GM12873 (cell line): Measurements from ENCODE around the gene ARHGEF7.

Experiments
- CTCF ChIP-seq: IDR thresholded peaks from 2 replicates; pipeline ENCODE4 v1.5.1; 2012; ENCODE audit warnings: low read depth, mild to moderate bottlenecking, moderate library complexity, low read length, control low read depth; ENCODE audit not compliant: insufficient read depth; ENCODE audit errors: missing control alignments

Gene ARHGEF7

GRCh38 chr13:111166882-111167675 lies 52.0 kb downstream of the ARHGEF7 start:
- no peak for TF ChIP-seq CTCF

- no peak for TF ChIP-seq CTCF
Observed at GRCh38 chr13:111168107-111168506, 53.0 kb downstream of the ARHGEF7 start.

DNA sequence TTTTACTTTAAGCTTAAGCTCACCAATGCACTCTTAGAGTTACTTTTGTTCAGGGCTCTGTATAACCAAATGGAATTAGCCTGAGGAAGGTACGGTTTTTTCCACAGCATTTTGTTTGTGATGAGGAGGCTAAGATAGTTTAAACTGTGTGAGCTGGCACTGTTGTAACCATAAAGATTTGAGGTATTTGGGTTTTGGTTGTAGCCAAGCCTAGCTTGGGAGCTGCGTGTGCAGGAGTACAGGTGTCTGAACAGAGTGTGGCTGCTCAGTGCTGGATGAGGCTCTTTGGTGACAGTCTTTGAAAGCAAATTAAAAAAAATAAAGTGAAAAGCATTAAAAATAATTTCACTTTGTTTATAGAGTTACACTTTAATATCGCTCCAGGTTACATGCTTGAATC lies 56.0 kb downstream of the ARHGEF7 start:
- no peak for TF ChIP-seq CTCF

GRCh38 chr13:111171629-111172028 lies 56.5 kb downstream of the ARHGEF7 start:
- TF ChIP-seq CTCF: no peak

DNA sequence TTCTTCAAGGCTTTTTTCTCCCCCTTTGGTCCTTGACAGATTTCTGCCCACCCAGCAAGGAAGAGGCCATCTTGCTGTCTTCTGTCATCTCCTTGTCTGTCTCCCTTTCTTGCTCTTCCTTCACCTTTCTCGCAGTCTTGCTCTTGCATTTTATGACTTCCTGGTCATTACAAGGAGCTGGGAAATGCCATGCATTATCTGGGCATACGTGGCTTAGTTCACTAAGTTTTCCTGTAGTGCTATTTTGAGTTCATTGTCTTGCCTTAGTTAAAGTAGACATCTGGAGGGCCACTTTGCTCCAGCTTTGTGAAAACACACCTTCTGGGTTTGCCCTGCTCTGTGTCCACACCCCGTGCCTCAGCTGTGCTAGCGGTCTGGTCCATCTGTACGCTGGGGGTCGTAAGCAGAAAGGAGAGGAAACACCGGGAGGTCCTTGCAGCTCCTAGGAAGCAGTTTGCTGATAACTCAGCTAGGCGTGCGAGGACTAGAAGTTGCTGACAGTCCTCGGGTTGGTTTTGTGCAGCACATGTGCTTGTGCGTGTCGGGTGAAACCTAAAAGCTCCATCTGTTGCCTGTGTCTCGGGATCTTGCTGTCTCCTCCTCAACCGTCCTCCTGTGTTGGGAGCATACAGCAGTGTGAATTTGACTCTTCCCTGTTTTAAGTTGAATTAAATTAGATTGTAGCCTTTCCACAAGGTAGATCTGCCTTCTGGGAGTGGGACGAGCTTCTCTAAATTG lies 59.4 kb downstream of the ARHGEF7 start:
- no peak for TF ChIP-seq CTCF

- no peak for TF ChIP-seq CTCF
Observed at GRCh38 chr13:111175372-111175771, 60.3 kb downstream of the ARHGEF7 start.

GRCh38 chr13:111175935-111176334 lies 60.8 kb downstream of the ARHGEF7 start:
- TF ChIP-seq CTCF: no peak
